ENCODE results near the gene SIPA1L3. TPM values are rescaled to one million over a fixed set of nuclear protein-coding genes. Genes with fewer than 3 reads are reported as not detected.
"Not testable (repeated sequence)": the region's sequence is repeated elsewhere in the genome, so short reads cannot be mapped to it uniquely, and the experiment has no call there.

The SIPA1L3 gene
- total RNA-seq, 1 experiment from 2014 or later: 13.8 TPM

DNA sequence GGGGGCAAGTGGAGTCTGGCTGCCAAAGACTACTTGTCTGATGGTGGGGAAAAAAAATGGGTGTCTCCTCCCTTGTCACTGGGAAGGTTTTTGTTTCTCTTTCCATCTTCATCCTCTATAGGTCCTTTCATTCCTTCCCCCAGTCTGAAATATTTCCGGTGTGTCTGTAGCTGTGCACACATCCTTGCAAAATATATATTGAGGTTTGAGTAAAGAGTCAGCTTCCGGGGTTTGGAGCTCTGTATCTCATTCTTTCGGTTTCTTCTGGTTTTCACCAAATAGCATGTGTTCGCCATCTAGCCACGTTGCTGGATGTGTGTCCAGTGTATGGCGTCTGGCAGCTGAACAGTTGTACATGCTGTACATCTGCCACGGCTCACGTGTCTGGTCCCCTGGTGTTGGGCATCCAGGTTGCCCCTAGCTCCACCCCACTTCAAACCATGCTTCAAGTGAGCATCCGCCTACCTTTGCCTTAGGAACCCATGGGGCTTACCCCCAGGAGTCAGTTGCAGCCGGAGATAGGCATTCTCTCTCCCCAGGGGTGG is 142.2 kb downstream of the SIPA1L3 start:
- Histone ChIP-seq H3K9me3 (no peaks in the 10 kb centered on the region), H3K36me3 (no peaks in the 10 kb centered on the region), H3K4me3 (no peak overlapping the region), H3K27me3 (no peaks in the 10 kb centered on the region)
- DNase-seq: no peak

DNA sequence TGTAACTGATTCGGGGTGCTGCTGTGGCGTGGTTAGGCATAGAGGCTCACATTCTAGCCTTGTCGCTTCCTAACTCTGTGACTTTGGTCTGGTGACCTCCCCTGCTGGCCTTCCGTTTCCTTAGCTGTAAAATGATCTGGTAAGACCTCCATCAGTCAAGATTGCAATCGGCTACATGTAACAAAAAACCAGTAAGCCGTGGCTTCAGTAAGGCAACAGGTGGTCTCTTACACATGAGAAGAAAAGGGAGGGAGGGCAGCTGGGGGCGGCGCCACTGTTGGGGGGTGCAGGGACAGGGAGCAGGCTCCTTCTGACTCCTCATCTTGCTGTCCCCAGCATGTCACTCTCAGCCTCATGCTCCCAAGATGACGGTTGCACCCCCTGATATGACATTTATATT is 148.0 kb downstream of the SIPA1L3 start:
- Histone ChIP-seq H3K9me3 (no peaks in the 10 kb centered on the region), H3K4me3 (no peak overlapping the region), H3K36me3 (no peaks in the 10 kb centered on the region), H3K27me3 (no peaks in the 10 kb centered on the region)
- DNase-seq: no peak

DNA sequence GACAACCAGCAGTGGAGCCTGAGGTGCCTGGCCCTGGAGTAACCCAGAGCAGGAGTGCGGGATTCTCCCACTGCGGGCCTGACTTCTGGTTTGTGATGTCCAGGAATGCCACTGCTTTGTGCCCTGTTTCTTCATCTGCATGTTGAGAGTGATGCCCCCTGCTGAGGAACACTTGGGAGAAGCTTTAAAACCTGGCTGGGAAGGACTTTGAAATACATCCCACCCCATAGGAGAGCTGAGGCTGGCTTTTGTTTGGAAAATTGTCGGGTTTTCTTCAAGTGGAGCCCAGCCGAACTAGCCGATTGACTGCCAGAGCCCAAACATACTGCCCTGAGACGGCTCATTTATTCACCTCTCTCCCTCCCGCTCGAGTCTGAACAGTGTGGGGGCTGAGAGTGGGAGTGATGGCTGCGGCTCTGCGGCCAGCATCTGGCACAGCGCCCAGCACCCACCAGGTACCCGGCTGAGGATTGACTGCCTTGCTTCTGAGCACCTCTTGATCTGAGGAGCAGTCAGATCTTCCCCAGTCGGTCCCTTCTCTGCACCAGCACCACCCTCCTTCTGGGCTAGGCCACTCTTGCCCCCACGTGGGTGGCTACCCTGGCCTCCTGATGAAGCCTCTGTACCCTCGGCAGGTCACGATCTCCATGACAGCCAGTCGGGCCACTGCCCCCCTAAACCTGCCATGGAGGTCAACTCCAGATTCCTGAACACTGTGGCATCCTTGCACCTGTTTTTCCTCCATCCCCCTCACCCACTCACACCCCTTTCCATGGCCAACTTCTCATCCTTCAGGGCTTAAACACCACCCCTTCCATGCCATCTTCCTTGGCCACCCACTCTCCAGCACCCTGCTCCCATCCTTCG is 148.9 kb downstream of the SIPA1L3 start:
- no peaks in the 10 kb centered on the region for H3K36me3 ChIP-seq
- H3K9me3 ChIP-seq: no peaks in the 10 kb centered on the region
- DNase-seq: no peak
- no peak overlapping the region for H3K4me3 ChIP-seq
- H3K27me3 ChIP-seq: no peaks in the 10 kb centered on the region

- Histone ChIP-seq H3K36me3 (no peaks in the 10 kb centered on the region), H3K4me3 (no peak overlapping the region), H3K9me3 (no peaks in the 10 kb centered on the region), H3K27me3 (no peaks in the 10 kb centered on the region)
- no peak for DNase-seq
These were observed 149.6 kb downstream of the SIPA1L3 start for GRCh38 chr19:38056646-38057045.

DNA sequence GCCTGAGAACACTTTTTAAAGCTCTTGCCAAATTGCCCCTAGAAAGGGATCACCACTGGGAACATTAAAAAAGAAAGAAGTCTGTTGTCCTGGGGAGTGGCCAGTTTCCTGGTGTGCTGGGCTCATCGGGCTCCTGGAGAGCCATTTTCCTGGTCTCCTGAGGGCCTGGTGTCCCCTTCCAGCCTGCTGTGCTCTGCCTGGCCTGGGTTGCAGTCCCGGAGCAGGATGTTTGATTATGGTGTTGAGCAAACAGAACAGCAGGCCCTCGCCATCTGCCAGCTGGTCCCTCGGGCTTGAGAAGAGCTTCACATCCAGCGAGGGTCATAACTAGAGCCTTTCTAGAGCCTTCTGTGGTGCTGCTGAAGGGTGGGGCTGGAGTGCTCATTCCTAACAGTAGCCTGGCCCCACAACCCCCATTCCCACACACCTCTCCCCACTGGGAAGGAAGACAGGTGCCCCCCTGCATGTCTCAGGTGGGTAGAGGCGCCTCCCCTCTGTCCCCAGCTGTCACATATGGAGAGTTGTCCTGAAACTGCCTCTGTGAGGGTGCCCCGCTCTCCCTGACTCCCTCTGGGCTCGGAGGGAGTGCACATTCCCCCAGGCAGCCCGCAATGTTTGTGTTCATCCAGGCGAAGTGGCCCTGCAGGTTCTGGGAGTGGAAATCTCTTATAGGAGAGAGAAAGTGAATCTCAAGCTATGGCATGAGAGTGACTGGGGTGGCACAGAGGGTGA is 151.1 kb downstream of the SIPA1L3 start:
- no peaks in the 10 kb centered on the region for H3K9me3 ChIP-seq
- DNase-seq: no peak

GRCh38 chr19:38059897-38060296 is 152.9 kb downstream of the SIPA1L3 start:
- no peaks in the 10 kb centered on the region for H3K9me3 ChIP-seq
- DNase-seq: no peak
- no peaks in the 10 kb centered on the region for H3K36me3 ChIP-seq
- H3K27me3 ChIP-seq: no peaks in the 10 kb centered on the region
- H3K4me3 ChIP-seq: no peak overlapping the region

More for the DNA sequence above, 151.1 kb downstream of the SIPA1L3 start:
- Histone ChIP-seq H3K27me3 (no peaks in the 10 kb centered on the region), H3K4me3 (no peak overlapping the region), H3K36me3 (no peaks in the 10 kb centered on the region)

GRCh38 chr19:38060331-38060730 is 153.3 kb downstream of the SIPA1L3 start:
- no peaks in the 10 kb centered on the region for H3K9me3 ChIP-seq
- no peaks in the 10 kb centered on the region for H3K27me3 ChIP-seq
- H3K36me3 ChIP-seq: no peaks in the 10 kb centered on the region
- DNase-seq: no peak
- no peak overlapping the region for H3K4me3 ChIP-seq

DNA sequence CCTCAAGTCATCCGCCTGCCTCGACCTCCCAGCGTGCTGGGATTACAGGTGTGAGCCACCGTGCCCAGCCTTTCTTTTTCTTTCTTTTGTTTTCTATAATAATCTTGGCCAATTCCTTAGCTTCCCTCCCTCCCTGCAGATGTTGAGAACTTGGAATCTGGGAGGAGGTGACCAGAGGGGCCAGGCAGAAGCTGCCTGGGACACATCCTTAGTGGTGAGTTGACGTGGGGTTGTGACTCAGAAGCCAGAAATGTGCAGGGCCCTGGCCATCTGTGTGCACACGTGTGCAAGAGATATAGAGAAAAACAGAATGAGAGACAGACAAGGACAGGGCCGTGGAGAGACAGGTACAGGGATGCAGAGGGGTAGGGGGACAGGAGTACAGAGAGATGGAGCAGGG is 154.3 kb downstream of the SIPA1L3 start:
- no peak overlapping the region for H3K4me3 ChIP-seq
- no peaks in the 10 kb centered on the region for H3K9me3 ChIP-seq
- no peaks in the 10 kb centered on the region for H3K27me3 ChIP-seq
- DNase-seq: no peak
- no peaks in the 10 kb centered on the region for H3K36me3 ChIP-seq

- Histone ChIP-seq H3K36me3 (no peaks in the 10 kb centered on the region), H3K4me3 (no peak overlapping the region), H3K9me3 (no peaks in the 10 kb centered on the region), H3K27me3 (no peaks in the 10 kb centered on the region)
- no peak for DNase-seq
These were observed 156.2 kb downstream of the SIPA1L3 start for GRCh38 chr19:38062959-38063761.

- no peak overlapping the region for H3K4me3 ChIP-seq
- no peaks in the 10 kb centered on the region for H3K27me3 ChIP-seq
- DNase-seq: no peak
- H3K36me3 ChIP-seq: no peaks in the 10 kb centered on the region
- H3K9me3 ChIP-seq: no peaks in the 10 kb centered on the region
These were observed 156.9 kb downstream of the SIPA1L3 start for GRCh38 chr19:38063928-38064327.

DNA sequence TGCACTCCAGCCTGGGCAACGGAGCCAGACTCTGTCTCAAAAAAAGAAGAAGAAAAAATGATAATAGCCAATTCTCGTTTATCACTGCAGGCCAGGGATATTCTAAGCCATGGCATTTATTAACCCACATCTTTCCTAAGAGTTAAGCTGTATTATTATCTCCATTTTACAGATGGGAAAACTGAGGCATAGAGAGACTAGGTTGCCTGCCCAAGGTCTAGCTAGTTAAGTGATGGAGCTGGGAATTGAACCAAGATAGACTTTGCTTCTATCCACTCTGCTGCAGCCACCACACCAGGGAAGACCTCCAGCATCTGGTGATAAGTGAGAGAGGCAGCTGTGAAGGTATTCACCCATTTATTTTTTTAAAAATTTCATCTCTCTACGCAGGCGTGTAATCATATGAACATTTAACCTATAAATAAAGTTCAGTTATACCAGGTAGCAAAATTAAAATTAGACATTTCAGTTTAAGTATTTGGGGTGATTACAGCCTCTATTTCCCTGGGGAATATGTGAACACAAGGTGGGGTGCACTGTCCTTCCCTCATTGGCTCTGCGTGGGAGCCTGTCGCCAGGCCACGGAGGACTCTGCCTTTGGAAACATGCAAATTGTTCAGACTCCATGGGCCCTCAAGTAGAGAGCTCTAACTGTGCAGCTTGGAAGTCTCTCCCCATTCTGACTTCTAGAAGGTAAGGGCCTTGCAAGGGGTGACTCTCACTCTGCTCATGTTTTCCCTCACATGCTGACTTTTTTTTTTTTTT is 157.8 kb downstream of the SIPA1L3 start:
- no peak for DNase-seq
- Histone ChIP-seq H3K27me3 (no peaks in the 10 kb centered on the region), H3K36me3 (no peaks in the 10 kb centered on the region), H3K4me3 (no peak overlapping the region), H3K9me3 (no peaks in the 10 kb centered on the region)

DNA sequence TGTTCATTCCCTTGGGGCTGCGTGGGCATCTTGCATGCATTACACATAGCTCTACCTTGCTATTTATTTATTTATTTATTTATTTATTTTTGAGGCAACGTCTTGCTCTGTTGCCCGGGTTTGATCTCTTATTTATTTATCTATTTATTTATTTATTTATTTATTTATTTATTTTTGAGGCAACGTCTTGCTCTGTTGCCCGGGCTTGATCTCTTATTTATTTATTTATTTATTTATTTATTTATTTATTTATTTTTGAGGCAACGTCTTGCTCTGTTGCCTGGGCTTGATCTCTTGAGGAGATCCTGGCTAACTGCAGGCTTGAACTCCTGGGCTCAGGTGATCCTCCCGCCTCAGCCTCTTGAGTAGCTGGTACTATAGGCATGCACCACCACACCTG is 158.8 kb downstream of the SIPA1L3 start:
- H3K9me3 ChIP-seq, DNase-seq, H3K36me3 ChIP-seq, H3K27me3 ChIP-seq, H3K4me3 ChIP-seq: not testable (repeated sequence)

DNA sequence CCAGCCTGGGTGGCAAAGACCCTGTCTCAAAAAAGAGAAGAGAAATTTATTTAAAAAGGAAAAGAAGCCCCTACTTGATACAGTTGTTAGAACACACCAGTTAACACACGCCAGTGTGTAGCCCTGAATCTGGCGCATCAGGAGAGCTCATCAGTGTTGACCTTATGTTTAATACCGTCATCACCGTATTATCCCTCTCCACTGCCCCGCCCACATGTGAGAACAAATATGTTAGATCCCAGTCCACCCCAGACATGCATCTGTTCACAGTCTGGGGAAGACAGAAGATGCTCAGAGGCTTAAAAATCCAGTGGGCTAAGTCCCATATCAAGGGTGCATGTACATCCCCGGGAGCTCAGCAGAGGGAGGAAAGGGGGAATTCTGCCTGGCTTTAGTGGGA is 161.8 kb downstream of the SIPA1L3 start:
- DNase-seq: no peak
- H3K4me3 ChIP-seq: no peak overlapping the region
- H3K27me3 ChIP-seq: no peaks in the 10 kb centered on the region
- H3K9me3 ChIP-seq: no peaks in the 10 kb centered on the region
- H3K36me3 ChIP-seq: no peaks in the 10 kb centered on the region

- no peaks in the 10 kb centered on the region for H3K36me3 ChIP-seq
- no peaks in the 10 kb centered on the region for H3K9me3 ChIP-seq
- peak; percentile 52 for DNase-seq
- no peak overlapping the region for H3K4me3 ChIP-seq
- no peaks in the 10 kb centered on the region for H3K27me3 ChIP-seq
These were observed 163.6 kb downstream of the SIPA1L3 start for GRCh38 chr19:38070573-38070972.

- H3K4me3 ChIP-seq, H3K27me3 ChIP-seq, H3K9me3 ChIP-seq, DNase-seq, H3K36me3 ChIP-seq: not testable (repeated sequence)
These were observed 164.0 kb downstream of the SIPA1L3 start for GRCh38 chr19:38071054-38071453.

DNA sequence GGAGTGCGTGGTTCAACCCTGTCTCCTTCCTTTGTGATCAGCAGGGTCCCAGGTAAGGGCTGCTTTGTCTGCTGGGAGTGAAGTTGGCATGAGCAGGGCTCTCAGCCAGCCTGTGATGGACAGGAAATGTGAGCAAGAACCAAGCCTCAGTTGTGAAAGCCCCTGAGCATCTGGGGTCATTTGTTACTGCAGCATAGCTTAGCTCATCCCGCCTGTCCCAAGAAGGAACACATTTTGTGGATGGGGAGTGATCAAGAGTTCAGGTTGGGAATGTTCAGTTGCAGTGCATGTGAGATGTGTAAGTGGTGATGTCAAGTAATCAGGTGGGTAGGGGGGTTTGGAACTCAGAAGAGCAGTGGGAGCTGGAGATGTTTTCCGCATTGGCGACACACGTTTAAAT is 164.6 kb downstream of the SIPA1L3 start:
- DNase-seq: no peak
- no peak overlapping the region for H3K4me3 ChIP-seq

More for the DNA sequence above, 164.6 kb downstream of the SIPA1L3 start:
- Histone ChIP-seq H3K9me3 (no peaks in the 10 kb centered on the region), H3K27me3 (no peaks in the 10 kb centered on the region), H3K36me3 (no peaks in the 10 kb centered on the region; the same call in 1 of the 2 replicates)

Data from MG63 (cell line).